Caco-2 (cell line): Measurements from ENCODE around the gene CACNA1B. TPM values are rescaled to one million over a fixed set of nuclear protein-coding genes. Genes with fewer than 3 reads are reported as not detected.

Source experiments
- BruUV-seq: library from RNA; stranded (reverse); fragments of 400-500 nt; replicated peaks from 2 replicates; lab custom pipeline; 2021; lab: Mats Ljungman, UMichigan
- CTCF ChIA-PET: fragments of 300-600 bp; sonication (Branson Sonifier 250); formaldehyde crosslinking; loops from one replicate; lab custom pipeline; 2022; ENCODE audit warnings: antibody characterized with exemption; lab: Charles Lee
- POLR2A ChIA-PET: fragments of 300-600 bp; sonication (Branson Sonifier 250); formaldehyde crosslinking; loops from one replicate; lab custom pipeline; 2022; ENCODE audit warnings: antibody characterized with exemption; lab: Charles Lee
- DNase-seq, 2 experiments: peaks; one replicate each; pipeline versions ENCODE4 v3.0.0 to v3.0.0-alpha.2; 2020 to 2022
- H3K27me3 ChIP-seq: replicated peaks from 2 replicates; pipeline ENCODE4 v1.6.0; 2011; ENCODE audit warnings: low read length; ENCODE audit not compliant: control insufficient read depth, insufficient read depth
- H3K36me3 ChIP-seq: 2 replicates; pipeline ENCODE4 v1.5.1; 2011; ENCODE audit warnings: low read length; ENCODE audit not compliant: control insufficient read depth, insufficient read depth
- H3K4me1 ChIP-seq: fragments of 250-450 bp; sonication (Bioruptor Pico); 2 replicates; pipeline ENCODE4 v1.5.1; 2020; ENCODE audit warnings: mild to moderate bottlenecking
- H3K4me3 ChIP-seq: 2 replicates; pipeline ENCODE4 v1.5.1; 2011; ENCODE audit warnings: low read depth, mild to moderate bottlenecking, control low read depth, low read length
- H3K9me3 ChIP-seq: fragments of 250-450 bp; sonication (Bioruptor Pico); 2 replicates; pipeline ENCODE4 v1.5.1; 2020; ENCODE audit warnings: mild to moderate bottlenecking, moderate library complexity
- H3K27ac Mint-ChIP-seq: one replicate; pipeline ENCODE4 v1.8.0; 2022; ENCODE audit warnings: mixed read lengths; ENCODE audit not compliant: unreplicated experiment
- H3K27me3 Mint-ChIP-seq: one replicate; pipeline ENCODE4 v1.8.0; 2022; ENCODE audit warnings: mixed read lengths; ENCODE audit not compliant: insufficient read depth, unreplicated experiment
- H3K36me3 Mint-ChIP-seq: one replicate; pipeline ENCODE4 v1.8.0; 2022; ENCODE audit warnings: mild to moderate bottlenecking, mixed read lengths; ENCODE audit not compliant: insufficient read depth, unreplicated experiment
- H3K4me1 Mint-ChIP-seq: one replicate; pipeline ENCODE4 v1.8.0; 2022; ENCODE audit warnings: low read depth, mixed read lengths; ENCODE audit not compliant: unreplicated experiment
- H3K4me3 Mint-ChIP-seq: one replicate; pipeline ENCODE4 v1.8.0; 2022; ENCODE audit warnings: mild to moderate bottlenecking, moderate library complexity, mixed read lengths; ENCODE audit not compliant: unreplicated experiment
- H3K9me3 Mint-ChIP-seq: one replicate; pipeline ENCODE4 v1.8.0; 2022; ENCODE audit warnings: mixed read lengths; ENCODE audit not compliant: unreplicated experiment
- intact Hi-C: fragments of 100-400 bp; cut with micrococcal nuclease; formaldehyde crosslinking; loops from one replicate; pipeline ENCODE4 v1.10.0; 2022; ENCODE audit not compliant: unreplicated experiment
- total RNA-seq: library from RNA; stranded (reverse); gene quantifications from 2 replicates; pipeline ENCODE4 v1.2.3, GENCODE V29; 2022
- TF ChIP-seq, protein P1 (sequence below), 2 experiments: fragments of 200-600 bp in 1 of 2; IDR thresholded peaks; 1 replicate in 1 of 2; 2 replicates in 1 of 2; pipeline versions ENCODE4 v1.5.1 to v1.8.0; 2011 to 2022; ENCODE audit warnings: antibody characterized with exemption in 1 of 2, control low read depth in 1 of 2, inconsistent platforms in 1 of 2, low read depth in 1 of 2, low read length in 1 of 2, mild to moderate bottlenecking in 1 of 2, moderate library complexity in 1 of 2; ENCODE audit not compliant: insufficient read depth in 1 of 2, severe bottlenecking in 1 of 2, unreplicated experiment in 1 of 2

Gene CACNA1B
- total RNA-seq, 1 experiment from 2014 or later: 0.11 TPM

DNA sequence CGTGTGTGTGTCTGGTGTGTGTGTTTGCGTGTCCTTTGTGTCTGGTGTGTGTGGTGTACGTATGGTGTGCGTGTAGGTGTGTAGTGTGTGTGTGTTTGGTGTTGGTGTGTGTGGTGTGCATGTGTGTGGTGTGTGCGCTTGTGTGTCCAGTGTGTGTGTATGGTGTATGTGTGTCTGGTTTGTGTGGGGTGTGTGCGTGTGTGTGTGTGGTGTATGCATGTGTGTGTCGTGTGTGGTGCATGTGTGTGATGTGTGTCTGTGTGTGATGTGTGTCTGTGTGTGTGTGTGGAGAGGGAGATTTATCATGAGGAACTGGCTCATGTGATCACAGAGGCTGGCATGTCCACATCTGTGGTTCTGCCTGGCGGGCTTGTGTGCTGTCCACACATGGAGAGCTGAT lies 71.7 kb downstream of the CACNA1B start:
- Histone ChIP-seq H3K9me3 (peaks cover 24% of the 10 kb centered on the region), H3K4me1 (no peaks in the 10 kb centered on the region), H3K4me3 (no peak overlapping the region), H3K36me3 (no peaks in the 10 kb centered on the region), H3K27me3 (no peaks in the 10 kb centered on the region)
- Mint-ChIP-seq H3K27me3 (no peaks in the 10 kb centered on the region), H3K9me3 (no peaks in the 10 kb centered on the region), H3K4me3 (no peak overlapping the region), H3K4me1 (no peaks in the 10 kb centered on the region), H3K27ac (no peak overlapping the region), H3K36me3 (no peaks in the 10 kb centered on the region)
- BruUV-seq: no TSS peak
- ChIA-PET POLR2A (no interaction called here), CTCF (no interaction called here)
- TF ChIP-seq, protein P1, sequence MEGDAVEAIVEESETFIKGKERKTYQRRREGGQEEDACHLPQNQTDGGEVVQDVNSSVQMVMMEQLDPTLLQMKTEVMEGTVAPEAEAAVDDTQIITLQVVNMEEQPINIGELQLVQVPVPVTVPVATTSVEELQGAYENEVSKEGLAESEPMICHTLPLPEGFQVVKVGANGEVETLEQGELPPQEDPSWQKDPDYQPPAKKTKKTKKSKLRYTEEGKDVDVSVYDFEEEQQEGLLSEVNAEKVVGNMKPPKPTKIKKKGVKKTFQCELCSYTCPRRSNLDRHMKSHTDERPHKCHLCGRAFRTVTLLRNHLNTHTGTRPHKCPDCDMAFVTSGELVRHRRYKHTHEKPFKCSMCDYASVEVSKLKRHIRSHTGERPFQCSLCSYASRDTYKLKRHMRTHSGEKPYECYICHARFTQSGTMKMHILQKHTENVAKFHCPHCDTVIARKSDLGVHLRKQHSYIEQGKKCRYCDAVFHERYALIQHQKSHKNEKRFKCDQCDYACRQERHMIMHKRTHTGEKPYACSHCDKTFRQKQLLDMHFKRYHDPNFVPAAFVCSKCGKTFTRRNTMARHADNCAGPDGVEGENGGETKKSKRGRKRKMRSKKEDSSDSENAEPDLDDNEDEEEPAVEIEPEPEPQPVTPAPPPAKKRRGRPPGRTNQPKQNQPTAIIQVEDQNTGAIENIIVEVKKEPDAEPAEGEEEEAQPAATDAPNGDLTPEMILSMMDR (IDR thresholded peaks at IDR 0.05; ENCODE audit: insufficient read depth in 1 of 2, low read depth in 1 of 2, low read length in 1 of 2, severe bottlenecking in 1 of 2, unreplicated experiment in 1 of 2): no peak
- no peak for DNase-seq
- intact Hi-C loops: no loop called here

- no TSS peak for BruUV-seq
- Histone ChIP-seq H3K4me1 (no peaks in the 10 kb centered on the region), H3K9me3 (peaks cover 5% of the 10 kb centered on the region), H3K4me3 (no peak overlapping the region), H3K27me3 (no peaks in the 10 kb centered on the region), H3K36me3 (no peaks in the 10 kb centered on the region)
- ChIA-PET CTCF (no interaction called here), POLR2A (no interaction called here)
- TF ChIP-seq, protein P1 (IDR thresholded peaks at IDR 0.05; ENCODE audit: insufficient read depth in 1 of 2, low read depth in 1 of 2, low read length in 1 of 2, severe bottlenecking in 1 of 2, unreplicated experiment in 1 of 2): no peak
- DNase-seq: no peak
- Mint-ChIP-seq H3K27ac (no peak overlapping the region), H3K36me3 (no peaks in the 10 kb centered on the region), H3K9me3 (no peaks in the 10 kb centered on the region), H3K27me3 (no peaks in the 10 kb centered on the region), H3K4me3 (no peak overlapping the region), H3K4me1 (no peaks in the 10 kb centered on the region)
- intact Hi-C loops: no loop called here
Observed at GRCh38 chr9:137951107-137951506, 73.5 kb downstream of the CACNA1B start.

DNA sequence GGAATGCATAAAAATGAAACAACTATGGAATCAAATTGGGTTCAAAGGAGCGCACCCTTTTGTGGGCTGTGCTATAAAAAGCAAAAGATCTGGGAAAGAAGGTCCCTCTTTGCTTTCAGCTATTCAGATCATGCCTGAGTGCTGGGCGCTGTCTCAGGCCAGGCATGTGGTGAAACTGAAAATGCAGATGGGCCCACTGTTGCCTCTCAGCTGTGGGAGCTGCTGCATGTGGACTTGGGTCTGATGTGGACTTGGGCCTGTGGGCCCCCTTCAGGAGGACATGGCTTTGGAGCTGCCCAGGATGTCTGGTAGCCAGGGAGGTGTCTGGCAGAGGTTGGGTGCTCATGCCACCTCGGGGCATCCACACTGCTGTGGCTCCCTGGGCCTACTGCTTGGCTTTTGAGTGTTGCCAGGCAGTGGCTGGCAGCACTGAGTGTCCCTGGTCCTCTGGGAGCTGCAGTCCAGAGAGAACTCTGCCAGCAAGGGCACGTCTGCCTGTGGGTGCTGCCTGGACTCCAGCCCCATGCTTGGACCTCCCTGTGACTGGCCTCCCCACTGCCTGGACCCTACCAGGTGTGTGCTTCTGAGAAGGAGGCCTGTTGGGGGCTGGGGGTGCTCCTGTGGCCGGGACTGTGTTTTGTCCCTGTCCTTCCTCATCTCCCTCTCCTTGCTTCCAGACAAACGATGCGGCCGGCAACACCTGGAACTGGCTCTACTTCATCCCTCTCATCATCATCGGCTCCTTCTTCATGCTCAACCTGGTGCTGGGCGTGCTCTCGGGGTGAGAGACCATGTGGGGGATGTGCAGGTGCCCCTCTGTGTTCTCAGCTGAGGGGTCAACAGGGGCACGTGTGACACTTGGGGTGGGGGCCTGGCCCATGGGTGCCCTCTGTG lies 74.3 kb downstream of the CACNA1B start:
- no peaks in the 10 kb centered on the region for H3K27me3 Mint-ChIP-seq
- peaks cover 3% of the 10 kb centered on the region; the same call in 1 of the 2 replicates for H3K9me3 ChIP-seq
- ChIA-PET POLR2A (no interaction called here), CTCF (no interaction called here)
- H3K36me3 ChIP-seq: no peaks in the 10 kb centered on the region
- BruUV-seq: no TSS peak
- H3K4me1 ChIP-seq: no peaks in the 10 kb centered on the region
- no peaks in the 10 kb centered on the region for H3K36me3 Mint-ChIP-seq
- no peak overlapping the region for H3K4me3 ChIP-seq
- intact Hi-C loops: no loop called here
- no peaks in the 10 kb centered on the region for H3K9me3 Mint-ChIP-seq
- DNase-seq: no peak
- H3K27me3 ChIP-seq: no peaks in the 10 kb centered on the region
- H3K4me3 Mint-ChIP-seq: no peak overlapping the region
- H3K27ac Mint-ChIP-seq: no peak overlapping the region
- TF ChIP-seq, protein P1 (IDR thresholded peaks at IDR 0.05; ENCODE audit: insufficient read depth in 1 of 2, low read depth in 1 of 2, low read length in 1 of 2, severe bottlenecking in 1 of 2, unreplicated experiment in 1 of 2): no peak
- H3K4me1 Mint-ChIP-seq: no peaks in the 10 kb centered on the region
